Peyer's patch (tissue), 4 donors: Measurements from ENCODE around the gene CATSPER3.

ENCODE experiments used
- CTCF ChIP-seq, 6 experiments: fragments of 450-650 bp in 4 of 6; fragments of 200-600 bp in 2 of 6; sonication (generic) in 1 of 6; IDR thresholded peaks; one replicate each; pipeline ENCODE4 v1.5.1; 2017 to 2019; ENCODE audit warnings: antibody characterized with exemption in 6 of 6, mild to moderate bottlenecking in 3 of 6, moderate library complexity in 1 of 6
- POLR2A ChIP-seq, 2 donors: fragments of 450-650 bp; IDR thresholded peaks; one replicate each; pipeline ENCODE4 v1.5.1; 2017; ENCODE audit warnings: antibody characterized with exemption in 2 of 2, mild to moderate bottlenecking in 2 of 2, moderate library complexity in 2 of 2

DNA sequence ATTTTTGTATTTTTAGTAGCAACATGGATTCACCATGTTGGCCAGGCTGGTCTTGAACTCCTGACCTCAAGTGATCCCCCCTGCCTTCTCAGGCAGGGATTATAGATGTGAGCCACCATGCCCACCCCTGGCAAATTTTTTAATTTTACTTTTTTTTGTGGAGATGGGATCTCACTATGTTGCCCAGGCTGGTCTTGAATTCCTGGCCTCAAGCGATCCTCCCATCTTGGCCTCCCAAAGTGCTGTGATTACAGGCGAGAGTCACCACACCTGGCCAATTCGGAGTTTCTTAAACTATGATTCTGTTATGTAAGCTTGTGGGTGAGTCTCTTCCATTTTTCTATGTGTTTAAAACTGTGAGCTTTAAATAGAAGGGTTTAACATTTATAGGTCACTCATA, 35.2 kb upstream of the CATSPER3 start:
- TF ChIP-seq CTCF (IDR thresholded peaks at IDR 0.05) (no peak), POLR2A (IDR thresholded peaks at IDR 0.05) (no peak)
